Activated T-helper 1 cell treated with Interleukin-2 at 50 U/mL for 16 hours (primary cell): ENCODE data around the gene KCNA10.

ENCODE experiments used
- DNase-seq: peaks from one replicate; pipeline ENCODE4 v3.0.0-alpha.2; 2020; ENCODE audit warnings: low read depth

Gene KCNA10

GRCh38 chr1:110498270-110498669 is 20.7 kb downstream of the KCNA10 start:
- DNase-seq: no peak

- DNase-seq: peak; percentile 60
Observed at GRCh38 chr1:110495926-110496600, 22.9 kb downstream of the KCNA10 start.

- no peak for DNase-seq
Observed at GRCh38 chr1:110494522-110495406, 24.2 kb downstream of the KCNA10 start.

GRCh38 chr1:110494036-110494435 is 24.9 kb downstream of the KCNA10 start:
- no peak for DNase-seq

GRCh38 chr1:110493059-110493699 is 25.8 kb downstream of the KCNA10 start:
- no peak for DNase-seq

GRCh38 chr1:110492573-110492972 is 26.4 kb downstream of the KCNA10 start:
- DNase-seq: no peak

- DNase-seq: no peak
Observed at GRCh38 chr1:110490791-110491451, 28.1 kb downstream of the KCNA10 start.

GRCh38 chr1:110489973-110490542 is 28.9 kb downstream of the KCNA10 start:
- no peak for DNase-seq

GRCh38 chr1:110489406-110489805 is 29.6 kb downstream of the KCNA10 start:
- DNase-seq: no peak

- no peak for DNase-seq
Observed at GRCh38 chr1:110488867-110489266, 30.1 kb downstream of the KCNA10 start.

- DNase-seq: no peak
Observed at GRCh38 chr1:110488161-110488560, 30.8 kb downstream of the KCNA10 start.

GRCh38 chr1:110487726-110488125 is 31.2 kb downstream of the KCNA10 start:
- DNase-seq: no peak

- no peak for DNase-seq
Observed at GRCh38 chr1:110485725-110486124, 33.2 kb downstream of the KCNA10 start.

GRCh38 chr1:110484801-110485200 is 34.2 kb downstream of the KCNA10 start:
- DNase-seq: no peak

- no peak for DNase-seq
Observed at GRCh38 chr1:110483308-110483685, 35.7 kb downstream of the KCNA10 start.

- DNase-seq: no peak
Observed at GRCh38 chr1:110482662-110483307, 36.2 kb downstream of the KCNA10 start.

GRCh38 chr1:110481968-110482623 is 36.9 kb downstream of the KCNA10 start:
- no peak for DNase-seq

- no peak for DNase-seq
Observed at GRCh38 chr1:110480356-110481096, 38.4 kb downstream of the KCNA10 start.

GRCh38 chr1:110478886-110479285 is 40.1 kb downstream of the KCNA10 start:
- no peak for DNase-seq

GRCh38 chr1:110477967-110478640 is 40.9 kb downstream of the KCNA10 start:
- no peak for DNase-seq
